Fibroblast of skin of left quadriceps (primary cell): ENCODE data around the gene HSD17B8.
A peak's percentile ranks its signal among the peaks of the same experiment; 100 is the strongest.

Source experiments
- DNase-seq, 2 experiments: peaks; one replicate each; pipeline ENCODE4 v3.0.0-alpha.2; 2013; ENCODE audit warnings: low read depth in 2 of 2

Gene HSD17B8

GRCh38 chr6:33241968-33242367, 37.5 kb downstream of the HSD17B8 start:
- no peak for DNase-seq

- DNase-seq = no peak
Observed at GRCh38 chr6:33243476-33243875, 39.0 kb downstream of the HSD17B8 start.

- peak; percentile 67 to 72 for DNase-seq
Observed at GRCh38 chr6:33247977-33248642, 43.7 kb downstream of the HSD17B8 start.

- DNase-seq = peak in 1 of 2 experiments; percentile 27
Observed at GRCh38 chr6:33248643-33248931, 44.1 kb downstream of the HSD17B8 start.

- DNase-seq = peak; percentile 99
Observed at GRCh38 chr6:33248932-33249731, 44.7 kb downstream of the HSD17B8 start.

DNA sequence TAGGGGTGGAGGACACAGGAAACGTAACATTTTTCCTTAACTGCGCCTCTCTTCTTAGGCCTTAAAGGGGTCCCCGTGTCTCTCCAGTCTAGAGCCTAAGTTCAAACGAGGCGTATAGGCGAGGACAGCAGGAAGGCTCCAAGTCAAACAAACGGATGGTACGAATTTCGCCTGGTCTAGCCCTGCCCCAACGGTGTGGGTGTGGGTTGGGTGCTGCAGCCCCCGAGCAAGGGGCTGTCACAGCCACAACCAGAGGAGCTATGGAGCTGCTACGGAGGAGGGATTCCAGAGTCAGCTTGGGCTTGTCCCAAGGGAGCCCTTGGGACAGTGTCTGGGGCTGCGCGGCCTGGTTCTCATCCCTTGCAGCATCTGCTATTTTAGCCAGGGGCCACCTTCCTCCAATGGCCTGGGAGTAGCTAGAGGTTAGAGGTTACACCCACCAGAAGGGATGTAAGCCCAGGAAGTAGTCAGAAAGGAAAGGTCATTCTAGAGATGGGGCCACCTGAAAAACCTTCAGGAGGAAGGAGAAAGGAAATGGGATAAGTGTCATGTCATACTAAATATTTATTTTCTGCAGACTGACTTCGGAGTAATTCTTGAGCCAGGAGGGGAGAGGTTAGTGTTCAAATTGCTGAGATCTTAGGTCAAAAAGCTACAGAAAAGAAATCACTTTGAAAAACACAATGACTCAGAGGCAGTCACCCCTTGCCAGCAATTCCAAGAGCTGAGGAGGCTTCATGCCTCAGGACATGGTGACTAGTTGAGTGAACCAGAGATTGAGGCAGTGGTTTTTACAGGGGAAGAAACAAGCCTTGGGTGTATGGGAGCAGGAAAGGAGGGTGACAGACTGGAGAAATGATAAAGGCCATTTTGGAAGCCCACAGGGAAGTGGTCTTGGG, 45.5 kb downstream of the HSD17B8 start:
- DNase-seq = peak in 1 of 2 experiments; percentile 32

DNA sequence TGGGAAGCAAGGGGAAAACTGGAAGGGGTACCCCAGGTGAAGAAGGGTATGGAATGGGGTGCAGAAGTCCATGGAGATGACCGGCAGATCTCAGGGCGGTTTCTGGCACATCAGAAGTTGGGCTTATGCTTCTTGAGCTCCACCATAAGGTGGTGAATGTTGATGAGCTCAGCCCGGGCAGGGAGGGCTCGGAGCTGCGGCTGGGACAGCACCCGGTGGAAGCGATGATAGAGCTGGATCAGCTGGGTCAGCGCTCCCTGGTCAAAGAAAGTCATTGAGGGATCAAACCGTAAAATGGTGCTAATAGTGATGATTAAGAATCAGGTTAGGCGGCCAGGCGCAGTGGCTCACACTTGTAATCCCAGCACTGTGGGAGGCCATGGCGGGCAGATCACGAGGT, 46.3 kb downstream of the HSD17B8 start:
- no peak for DNase-seq

DNA sequence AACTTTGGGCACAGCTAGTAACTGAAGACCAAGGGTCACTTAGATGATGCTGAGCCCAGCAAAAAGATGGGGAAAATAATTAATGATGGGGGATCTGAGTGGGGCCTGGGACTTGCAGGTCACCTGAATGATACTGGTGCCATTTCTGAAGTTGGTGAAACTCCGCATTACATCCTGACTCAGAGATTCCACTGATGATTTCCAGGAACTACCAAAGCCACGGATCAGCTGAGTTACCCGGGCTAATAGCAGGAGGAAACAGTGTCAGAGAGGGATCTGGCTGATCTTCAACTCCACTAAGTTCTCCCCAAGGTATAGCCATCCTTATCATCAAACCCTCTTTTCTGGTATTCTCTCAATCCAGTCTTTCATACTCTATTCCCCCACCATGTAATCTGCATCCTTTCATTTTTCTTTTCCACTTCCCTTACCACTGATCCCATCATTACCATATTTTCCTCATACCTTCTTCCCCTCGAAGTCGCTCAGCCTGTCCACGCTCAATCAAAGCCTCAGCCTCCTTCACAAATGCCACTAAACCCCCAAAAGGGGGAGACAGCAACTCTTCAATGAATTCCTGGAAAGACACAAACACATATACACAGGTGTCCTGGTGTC, 47.0 kb downstream of the HSD17B8 start:
- no peak for DNase-seq

DNA sequence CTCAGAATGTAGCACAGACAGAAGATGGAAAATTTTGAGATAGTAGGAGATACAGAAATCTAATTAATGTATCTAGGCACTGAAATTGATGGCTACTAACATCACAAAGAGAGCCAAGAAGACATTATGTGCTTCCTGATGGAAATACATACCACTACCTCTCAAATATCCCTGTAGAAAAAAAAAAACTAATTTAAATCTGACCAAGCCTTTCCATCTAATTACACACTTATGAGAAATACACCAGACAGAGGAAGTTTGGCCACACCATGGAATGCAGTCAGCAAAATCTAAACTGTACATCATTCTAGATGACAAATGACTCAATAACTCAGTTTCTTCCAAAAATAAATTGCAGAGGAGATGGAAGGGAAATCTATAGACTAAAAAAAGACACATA, 48.3 kb downstream of the HSD17B8 start:
- peak; percentile 49 for DNase-seq

DNA sequence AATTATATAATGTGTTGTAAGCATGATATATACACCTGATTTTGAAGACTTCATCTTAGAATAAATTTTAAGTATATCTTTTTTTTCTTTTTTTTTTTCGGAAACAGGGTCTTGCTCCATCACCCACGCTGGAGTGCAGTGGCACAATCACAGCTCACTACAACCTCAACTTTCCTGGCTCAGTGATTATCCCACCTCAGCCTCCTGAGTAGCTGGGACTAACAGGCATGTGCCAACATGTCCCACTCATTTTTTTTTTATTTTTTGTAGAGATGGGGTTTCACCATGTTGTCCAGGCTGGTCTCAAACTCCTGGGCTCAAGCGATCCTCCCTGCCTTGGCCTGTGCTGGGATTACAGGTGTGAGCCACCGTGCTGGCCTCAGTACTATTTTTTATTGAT, 50.1 kb downstream of the HSD17B8 start:
- no peak for DNase-seq
